ENCODE results near the gene ACE.

- TF ChIP-seq POLR2A (IDR thresholded peaks at IDR 0.05) (no peak), CTCF (IDR thresholded peaks at IDR 0.05) (no peak)
Measured at GRCh38 chr17:63491977-63492618, 15.2 kb downstream of the ACE start.
